ENCODE results near the gene ESYT1.
"Not testable (repeated sequence)": the region's sequence is repeated elsewhere in the genome, so short reads cannot be mapped to it uniquely, and the experiment has no call there.

Gene ESYT1

DNA sequence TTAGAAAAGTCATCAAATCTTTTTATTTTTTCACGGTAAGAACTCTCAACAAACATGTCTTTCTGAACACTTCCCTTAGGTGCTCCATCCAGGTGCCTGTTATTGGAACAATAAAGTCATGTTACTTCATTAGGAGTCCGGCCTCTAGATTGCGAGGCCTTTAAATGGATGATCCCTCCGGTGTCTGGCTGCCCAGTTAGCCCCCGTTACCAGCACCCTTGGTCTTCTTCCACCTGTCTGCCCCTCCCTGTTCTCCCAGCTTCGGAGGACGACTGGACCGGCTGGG is 24.3 kb upstream of the ESYT1 start:
- DNase-seq: no peak

DNA sequence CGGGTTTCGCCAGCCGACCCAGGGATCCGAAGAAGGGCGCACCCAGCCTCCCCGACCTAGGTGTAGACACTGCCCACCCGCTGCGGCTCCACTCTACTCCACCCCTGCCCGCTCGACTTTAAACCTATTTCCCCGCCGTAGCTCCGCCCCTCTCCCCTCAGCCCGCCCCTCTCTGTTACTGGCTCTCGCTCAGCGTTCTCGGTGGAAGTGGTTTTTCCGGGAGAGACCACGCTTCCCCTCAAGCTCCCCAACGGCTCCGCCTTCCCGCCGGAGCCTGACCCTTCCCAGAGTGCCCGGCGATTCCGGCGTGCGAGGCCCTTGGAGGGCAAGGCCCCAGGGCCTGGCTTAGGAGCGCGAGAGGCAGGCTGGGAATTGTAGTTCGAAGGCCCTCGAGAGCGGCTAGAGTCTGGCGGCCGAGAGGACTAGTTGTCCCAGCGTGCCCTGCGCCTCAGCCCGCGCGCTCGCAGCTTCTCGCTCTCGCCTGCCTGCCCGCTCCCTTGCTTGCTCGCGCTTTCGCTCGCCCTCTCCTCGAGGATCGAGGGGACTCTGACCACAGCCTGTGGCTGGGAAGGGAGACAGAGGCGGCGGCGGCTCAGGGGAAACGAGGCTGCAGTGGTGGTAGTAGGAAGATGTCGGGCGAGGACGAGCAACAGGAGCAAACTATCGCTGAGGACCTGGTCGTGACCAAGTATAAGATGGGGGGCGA is 23.8 kb upstream of the ESYT1 start, which contains the start of gene PA2G4:
Gene PA2G4 (plus strand): TSS at position 451 of the 706 bp plus-strand sequence. CDS start 179 bp downstream, at position 630.
- peak; percentile 98 to 99 for DNase-seq

DNA sequence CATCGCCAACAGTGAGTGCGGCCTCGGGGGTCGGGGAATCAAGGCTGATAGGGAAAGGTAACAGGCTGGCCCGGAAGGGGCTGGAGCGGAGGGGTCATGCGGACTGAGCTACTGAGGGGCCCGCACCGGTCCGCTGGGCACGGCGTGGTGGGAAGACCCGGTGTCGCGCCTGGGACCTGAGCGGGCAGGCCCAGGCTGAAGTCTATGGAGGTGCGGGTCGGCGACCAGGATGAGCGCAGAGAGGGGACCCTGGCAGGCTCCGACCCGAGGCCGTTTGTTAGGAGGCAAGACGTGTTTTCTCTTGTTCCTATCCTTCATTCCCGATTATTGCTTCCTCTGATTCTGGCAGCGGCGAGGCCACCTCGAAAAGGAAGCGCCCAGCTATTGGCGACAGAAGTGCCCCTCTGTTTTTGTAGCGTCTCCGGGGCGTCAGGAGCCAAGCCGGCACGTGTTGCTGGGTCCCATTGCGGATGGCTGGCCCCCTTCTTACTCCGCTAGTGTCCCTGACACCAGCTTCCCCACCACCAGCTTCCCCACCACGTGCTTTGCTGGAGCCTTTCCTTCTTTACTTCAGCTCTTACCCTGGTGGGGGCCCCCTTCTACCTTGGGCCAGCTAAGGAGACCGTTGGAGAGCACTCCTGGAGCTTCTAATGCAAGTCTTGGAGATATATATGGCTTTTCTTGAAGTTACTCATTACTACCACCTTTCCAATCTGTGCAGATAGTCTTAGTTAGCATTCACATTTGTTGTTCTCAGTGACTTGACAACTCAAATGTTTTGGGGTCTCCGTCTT is 23.1 kb upstream of the ESYT1 start:
- DNase-seq: peak in 1 of 2 experiments; percentile 49

DNA sequence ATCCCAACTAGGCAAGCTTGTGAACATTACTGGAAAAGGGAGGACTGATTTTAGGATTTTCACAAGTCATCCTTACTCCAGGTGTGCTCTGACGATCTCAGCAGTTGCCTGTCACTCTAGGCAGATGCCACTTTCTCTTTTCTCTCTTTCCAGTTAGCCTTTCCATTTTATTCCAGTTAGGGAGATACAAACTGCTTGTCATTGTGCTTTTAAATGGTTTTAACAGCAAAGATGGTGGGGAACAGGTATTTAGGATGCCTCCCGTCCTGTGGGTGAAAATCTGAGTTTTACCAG is 22.5 kb upstream of the ESYT1 start:
- DNase-seq: no peak

DNA sequence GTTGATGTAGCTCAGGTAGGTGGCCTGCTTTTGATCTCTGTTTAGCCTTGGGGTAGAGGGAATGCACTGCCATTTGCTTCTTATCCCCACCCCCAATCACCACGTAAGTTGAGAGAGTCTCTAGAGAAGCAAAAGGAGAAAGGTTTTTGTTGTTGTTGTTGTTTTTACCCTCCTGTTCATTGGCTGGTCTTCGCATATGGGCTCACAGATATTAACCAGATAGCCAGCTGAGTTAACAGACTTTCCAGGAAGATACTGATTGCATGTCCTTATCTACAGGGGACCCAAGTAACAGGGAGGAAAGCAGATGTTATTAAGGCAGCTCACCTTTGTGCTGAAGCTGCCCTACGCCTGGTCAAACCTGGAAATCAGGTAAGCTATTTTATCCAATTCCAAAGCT is 20.8 kb upstream of the ESYT1 start:
- no peak for DNase-seq

DNA sequence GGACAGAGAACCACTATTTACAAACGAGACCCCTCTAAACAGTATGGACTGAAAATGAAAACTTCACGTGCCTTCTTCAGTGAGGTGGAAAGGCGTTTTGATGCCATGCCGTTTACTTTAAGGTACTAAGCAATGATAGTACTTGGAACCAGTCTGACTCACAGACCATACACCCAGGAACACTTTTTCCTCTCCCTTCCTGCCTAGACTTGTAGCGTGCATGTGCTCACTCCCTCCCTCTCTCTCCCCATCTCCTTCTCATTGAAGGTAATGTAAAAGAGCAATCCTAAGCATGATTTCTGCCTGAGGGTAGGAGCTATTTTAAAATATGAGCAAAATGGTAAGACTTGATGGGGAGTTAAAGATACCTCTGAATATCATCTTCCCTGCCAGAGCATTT is 17.5 kb upstream of the ESYT1 start:
- no peak for DNase-seq

DNA sequence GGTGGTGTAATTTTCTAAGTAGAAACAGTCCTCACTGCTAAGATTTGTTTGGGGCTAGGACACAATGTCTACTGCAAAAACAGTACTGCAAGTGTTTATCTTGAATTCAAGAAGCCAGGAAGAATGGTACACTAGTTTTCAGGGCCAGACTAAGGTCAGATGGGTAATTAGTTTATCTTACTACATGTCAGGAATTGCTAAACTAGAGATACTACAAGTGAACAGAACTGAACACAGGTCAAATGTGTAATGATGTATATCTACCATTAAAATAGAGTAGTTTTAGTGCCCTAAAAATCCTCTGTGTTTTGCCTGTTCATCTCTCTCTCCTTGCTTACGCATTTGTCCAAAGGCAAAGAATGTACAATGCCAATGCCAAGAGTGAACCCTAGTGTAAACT is 14.0 kb upstream of the ESYT1 start:
- no peak for DNase-seq

DNA sequence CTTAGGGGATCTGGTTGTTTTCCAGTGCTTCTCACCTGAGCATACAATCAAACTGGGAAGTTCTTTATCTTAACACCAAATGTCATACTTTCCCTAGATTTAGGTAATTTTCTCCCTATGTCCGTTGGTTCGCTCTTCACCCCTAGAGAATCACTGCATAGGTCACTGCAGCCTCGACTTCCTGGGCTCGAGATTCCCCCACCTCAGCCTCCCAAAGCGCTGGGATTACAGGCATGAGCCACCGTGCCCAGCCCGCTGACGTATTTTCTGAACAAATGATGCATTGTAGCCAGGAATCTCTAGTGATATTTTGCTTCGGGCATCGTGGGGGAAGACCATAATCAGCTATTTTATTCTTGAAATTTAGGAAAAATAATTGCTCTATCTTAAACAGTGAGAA is 12.7 kb upstream of the ESYT1 start:
- no peak for DNase-seq

DNA sequence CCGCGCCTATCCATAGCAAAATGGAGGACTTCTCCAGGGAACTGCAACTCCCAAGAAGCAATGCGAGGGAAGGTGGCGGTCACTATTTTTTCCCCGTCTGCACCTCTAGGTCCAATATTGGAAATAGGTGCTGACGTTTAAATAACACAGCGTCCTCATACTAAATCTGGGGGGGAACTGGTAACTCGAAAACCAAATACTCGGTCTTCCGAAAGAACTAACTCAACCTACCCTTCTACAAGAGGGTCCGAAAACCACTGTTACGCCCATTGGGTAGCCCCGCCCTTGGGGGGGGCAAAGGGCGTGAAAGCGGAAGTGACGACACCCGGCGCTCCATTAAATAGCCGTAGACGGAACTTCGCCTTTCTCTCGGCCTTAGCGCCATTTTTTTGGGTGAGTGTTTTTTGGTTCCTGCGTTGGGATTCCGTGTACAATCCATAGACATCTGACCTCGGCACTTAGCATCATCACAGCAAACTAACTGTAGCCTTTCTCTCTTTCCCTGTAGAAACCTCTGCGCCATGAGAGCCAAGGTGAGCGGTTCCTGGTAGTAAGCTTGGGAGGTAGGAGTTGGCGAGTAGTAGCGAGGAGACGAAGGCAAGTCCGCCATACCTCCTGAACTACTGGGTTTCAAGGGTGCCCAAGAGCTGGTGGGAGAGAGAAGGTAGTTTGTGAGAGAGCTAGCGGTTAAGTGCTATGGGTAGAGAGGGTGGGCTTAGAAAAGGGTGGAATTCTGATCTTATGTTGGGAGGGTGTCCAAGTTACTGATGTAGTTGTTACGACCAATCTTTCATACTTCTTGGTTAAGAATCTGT is 11.6 kb upstream of the ESYT1 start, which contains the start of gene RPL41:
Gene RPL41 (plus strand): TSS at position 367 of the 815 bp plus-strand sequence.
- DNase-seq: peak; percentile 92 to 96

DNA sequence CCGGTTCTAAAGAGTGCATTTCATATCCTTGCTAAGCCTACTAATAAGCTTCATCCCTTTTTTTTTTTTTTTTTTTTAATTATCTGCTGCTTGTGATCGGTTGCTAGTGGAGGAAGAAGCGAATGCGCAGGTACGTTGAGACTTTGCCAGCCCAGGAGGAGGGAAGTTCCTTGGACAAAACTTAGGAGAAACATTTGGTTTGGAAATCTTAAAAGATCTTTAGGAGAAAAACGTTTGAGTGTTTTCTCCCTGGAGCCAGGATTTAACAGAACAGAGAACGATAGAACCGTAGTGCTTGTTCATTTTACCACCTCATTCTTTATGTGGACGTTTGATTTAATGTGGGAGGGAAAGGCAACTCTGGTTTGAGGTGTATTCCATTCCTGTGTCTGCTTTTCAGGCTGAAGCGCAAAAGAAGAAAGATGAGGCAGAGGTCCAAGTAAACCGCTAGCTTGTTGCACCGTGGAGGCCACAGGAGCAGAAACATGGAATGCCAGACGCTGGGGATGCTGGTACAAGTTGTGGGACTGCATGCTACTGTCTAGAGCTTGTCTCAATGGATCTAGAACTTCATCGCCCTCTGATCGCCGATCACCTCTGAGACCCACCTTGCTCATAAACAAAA is 10.9 kb upstream of the ESYT1 start:
- not testable (repeated sequence) for DNase-seq

DNA sequence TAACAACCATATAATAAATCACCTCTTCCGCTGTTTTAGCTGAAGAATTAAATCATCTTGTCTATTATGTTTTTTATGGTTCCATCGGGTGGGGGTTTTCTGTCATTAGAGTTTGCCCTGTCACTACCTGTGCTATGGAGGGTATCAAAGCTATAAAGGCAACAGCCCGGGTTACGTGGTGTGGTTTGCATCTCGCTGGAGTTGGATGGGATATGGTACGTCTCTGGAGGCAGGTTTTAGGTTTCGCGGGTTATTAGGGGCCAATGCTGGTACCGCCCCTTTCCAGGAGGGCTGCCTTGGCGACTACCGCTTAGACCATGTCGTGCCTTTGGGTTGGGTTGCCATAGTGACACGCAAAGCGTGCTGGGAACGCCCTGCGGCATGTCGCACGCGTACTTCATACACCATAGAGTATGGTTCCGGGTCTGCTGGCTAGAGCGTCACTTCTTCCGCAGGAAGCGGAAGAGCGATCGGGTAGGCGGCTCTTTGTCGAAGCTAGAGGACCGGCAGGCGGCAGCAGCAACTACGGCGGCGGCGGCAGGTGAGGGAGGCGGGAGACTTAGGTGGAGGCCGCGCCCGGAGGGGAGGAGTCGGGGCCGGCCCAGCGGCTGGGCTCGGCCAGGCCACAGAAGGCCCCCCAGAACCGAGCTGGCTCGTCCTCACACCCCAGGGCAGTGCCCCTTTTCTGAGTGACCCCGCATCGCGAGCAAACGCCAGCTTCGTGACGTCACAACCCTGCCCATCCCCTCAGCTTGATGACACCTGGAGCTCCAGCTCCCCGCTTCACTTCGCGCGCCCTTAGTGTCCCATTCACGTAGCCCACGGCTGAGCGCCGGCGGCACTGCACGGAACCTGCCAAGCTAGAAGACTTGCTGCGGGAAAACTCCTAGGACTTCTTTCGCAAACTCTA is 10.0 kb upstream of the ESYT1 start, which contains the start of gene ZC3H10:
Gene ZC3H10 (plus strand): TSS at position 489 of the 910 bp plus-strand sequence. CDS start 2,297 bp downstream, outside the sequence.
- DNase-seq: peak; percentile 98 to 99

DNA sequence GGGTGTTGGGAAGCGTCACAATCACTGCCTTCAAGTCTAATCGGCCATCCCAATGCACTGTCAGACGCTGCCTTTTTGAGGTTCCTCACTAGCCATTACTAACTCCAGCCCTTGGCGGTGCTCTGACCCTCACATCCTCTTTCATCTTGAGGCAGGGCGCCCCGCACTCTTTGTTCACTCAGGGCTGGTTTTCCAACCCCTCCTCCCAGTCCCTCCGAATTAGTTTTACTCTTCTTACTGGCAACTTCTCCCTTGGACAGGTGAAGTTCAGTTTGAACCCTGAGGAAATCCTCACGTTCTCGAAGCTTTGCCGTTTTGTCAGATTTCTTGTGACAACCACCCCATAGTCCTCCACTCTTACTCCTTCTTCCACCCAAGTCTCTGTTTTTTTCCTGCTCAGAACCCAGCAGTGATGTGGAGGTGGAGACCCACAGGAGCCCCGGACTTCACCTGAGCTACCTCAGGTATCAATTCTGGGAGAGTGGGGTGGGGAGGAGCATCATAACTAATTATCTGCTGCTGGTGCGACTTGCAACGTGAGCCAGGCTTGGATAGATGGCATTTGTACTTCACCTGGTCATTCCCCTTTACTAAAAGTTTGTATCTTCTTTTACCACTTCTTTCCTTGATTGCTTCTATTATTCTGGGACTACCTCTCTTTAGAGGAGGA is 9.2 kb upstream of the ESYT1 start:
- DNase-seq: no peak

DNA sequence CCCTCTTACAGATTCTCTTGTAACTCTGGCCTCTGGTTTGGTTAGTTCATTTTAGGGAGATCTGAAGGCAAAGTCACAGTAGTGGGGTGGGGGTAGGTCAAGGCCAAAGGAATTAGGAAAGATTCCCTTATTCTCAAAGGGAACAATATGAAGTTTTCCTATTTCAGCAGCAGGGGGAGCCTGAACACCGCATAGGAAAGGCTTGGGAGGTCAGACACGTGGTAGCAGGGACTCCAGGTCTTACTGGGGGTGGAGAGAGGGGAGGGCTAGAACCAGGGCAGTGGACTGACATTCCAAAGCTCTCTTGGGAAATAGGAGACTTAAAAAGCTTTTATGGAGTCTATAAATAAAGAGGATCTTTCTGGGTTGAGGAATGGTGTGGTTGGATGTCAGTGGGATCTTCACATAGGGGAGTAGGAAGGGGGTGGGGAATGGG is 8.7 kb upstream of the ESYT1 start:
- DNase-seq: peak; percentile 86 to 90

DNA sequence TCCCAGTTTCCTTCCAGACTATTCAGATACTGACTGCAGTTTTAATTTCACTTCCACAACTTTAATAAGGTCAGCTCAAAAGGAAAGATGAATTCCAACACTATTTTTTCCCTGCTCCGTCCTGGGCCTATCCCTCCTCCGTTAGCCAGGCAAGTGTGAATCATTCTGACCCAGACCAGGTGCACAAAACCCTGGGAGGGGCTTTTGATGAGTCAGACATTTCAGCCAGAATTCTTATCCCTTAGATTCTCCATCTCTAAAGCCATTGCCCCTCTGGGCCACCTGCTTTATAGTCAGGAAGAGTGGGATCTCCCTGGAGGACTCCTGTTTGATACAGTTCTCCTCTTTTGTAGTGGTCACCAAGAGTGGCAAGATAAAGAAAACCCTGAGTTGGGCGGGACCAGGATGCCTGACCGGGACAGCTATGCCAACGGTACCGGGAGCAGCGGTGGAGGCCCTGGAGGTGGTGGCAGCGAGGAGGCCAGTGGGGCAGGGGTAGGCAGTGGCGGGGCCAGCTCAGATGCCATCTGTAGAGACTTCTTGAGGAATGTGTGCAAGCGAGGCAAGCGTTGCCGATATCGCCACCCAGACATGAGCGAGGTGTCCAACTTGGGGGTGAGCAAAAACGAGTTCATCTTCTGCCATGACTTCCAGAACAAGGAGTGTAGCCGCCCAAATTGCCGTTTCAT is 7.8 kb upstream of the ESYT1 start:
- no peak for DNase-seq

DNA sequence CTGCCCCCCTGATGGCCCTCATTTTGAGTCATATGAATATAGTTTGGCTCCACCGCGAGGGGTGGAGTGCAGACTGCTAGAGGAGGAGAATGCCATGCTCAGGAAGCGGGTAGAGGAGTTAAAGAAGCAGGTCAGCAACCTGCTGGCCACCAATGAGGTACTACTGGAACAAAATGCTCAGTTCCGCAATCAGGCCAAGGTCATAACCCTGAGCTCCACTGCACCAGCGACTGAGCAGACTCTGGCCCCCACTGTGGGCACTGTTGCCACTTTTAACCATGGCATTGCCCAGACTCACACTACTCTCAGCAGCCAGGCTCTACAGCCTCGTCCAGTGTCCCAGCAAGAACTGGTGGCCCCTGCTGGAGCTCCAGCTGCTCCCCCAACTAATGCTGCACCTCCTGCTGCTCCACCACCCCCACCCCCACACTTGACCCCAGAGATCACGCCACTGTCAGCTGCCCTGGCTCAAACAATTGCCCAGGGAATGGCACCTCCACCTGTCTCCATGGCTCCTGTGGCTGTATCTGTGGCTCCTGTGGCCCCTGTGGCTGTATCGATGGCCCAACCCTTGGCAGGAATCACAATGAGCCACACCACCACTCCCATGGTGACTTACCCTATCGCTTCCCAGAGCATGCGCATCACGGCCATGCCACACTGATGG is 6.7 kb upstream of the ESYT1 start:
- no peak for DNase-seq

DNA sequence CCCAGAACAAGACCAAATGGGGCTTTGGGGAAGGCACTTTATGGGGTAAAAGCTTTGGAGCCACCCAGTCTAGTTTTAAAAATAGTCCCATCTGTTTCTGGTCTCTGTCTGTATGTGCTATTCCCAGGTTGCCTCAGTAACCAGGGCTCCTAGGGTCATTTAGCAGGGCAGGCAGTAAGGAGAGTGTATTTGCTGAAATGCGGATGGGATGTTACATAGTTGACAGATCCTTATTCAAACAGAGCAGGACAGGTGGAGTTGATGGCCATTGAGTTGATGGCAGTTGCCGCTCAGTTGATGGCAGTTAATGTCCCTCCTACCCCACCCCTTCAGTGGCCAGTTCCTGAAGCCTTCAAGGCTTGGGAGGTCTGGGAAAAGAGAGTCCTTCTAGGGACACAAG is 5.4 kb upstream of the ESYT1 start:
- no peak for DNase-seq

DNA sequence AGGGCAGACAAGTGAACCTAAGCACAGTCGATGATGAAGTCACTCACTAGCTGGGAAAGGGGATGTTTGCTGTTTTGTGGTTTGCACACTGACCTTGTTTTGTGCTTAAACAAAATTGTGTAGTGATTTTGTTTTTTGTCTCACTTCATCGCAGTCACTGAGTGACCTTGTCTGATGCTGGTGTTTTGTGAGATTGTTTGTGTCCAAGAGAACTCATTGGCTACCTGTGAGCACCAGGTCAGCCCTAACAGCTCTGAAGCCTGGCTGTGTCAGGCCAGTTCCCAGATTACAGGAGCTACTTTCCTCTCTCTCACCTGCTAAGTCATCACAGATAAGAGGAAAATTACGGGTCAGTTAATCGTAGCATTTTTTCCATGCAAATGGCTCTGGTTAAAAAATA is 3.9 kb upstream of the ESYT1 start:
- no peak for DNase-seq

DNA sequence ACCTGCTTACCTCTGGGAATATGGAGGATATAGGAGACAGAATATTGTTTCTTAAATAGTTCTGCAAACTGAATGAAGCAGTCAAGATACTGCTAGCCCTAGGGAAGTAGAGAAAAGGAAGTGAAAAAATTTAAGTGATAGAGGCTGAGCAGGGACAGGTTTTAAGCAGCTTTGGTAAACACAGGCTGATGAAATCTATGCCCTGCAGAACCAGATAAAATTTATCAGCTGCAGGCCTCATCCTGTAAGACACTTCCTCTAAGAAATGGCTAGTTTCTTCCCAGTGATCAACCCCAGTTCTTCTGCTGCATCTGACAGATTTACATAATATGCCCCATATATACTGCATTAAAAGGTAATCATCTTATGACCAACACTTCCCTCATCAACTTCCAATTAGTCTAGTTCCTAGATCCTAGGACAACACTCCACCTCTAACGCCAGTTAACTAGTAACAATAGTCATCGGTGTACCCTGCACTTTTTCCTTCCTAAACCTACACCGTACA is 1.3 kb upstream of the ESYT1 start:
- DNase-seq: no peak

DNA sequence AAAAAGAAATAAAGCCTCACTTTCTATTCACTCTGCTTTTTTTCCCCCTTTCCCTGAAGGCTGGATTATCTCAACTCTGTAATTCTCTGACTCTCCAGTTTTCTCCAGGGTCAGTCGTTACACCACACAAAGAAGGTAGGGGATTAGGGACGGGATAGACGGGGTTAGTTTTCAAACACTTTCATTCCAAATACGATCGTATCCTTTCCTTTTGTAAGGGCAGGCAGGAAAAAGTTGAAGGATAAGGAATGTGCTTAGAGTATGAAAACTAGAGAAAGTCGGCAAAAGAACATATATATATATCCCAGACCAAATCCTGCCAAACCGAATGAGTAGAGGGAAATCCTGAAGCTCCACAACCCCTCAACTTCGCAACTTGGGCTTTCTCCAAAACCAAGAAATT is 581 bp upstream of the ESYT1 start:
- DNase-seq: no peak

DNA sequence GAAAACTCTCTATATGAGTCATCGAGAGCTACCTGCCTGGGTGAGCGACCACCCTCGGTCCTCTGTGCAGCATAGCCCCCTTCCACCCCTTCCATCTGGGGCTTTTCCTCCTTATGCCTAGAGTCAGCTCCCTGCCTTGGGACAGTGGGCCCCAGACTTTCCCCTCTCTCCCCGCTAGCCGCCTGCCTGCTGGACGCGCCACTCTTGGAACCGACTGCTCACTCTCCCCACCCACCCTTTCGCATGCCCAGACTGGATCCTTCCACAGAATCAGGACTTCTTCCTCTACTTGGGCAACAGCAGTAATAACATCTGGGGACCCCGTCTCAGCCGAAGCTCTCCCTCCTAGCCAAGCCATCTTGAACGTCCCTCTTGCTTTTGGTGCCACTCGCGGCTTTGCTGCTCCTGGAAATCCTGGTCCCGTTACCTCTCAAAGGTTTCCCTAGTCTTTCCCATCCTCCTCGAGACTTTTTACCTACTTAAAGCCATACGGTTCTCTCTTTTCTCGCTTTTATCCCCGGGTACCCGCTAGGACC is 671 bp downstream of the ESYT1 start:
- DNase-seq: peak in 1 of 2 experiments; percentile 51
